K562 (cell line): ENCODE results near the gene ZNF865. TPM values are rescaled to one million over a fixed set of nuclear protein-coding genes. Genes with fewer than 3 reads are reported as not detected.

Experiments
- BCL6 ChIP-seq: fragments of 250-450 bp; sonication (Bioruptor Pico); IDR thresholded peaks from 2 replicates; pipeline ENCODE4 v1.4.0; 2020
- BMI1 ChIP-seq: fragments of 150-350 bp; IDR thresholded peaks from 2 replicates; pipeline ENCODE4 v1.6.1; 2014; ENCODE audit warnings: low read length
- CBX1 ChIP-seq: sonication (generic); IDR thresholded peaks from 2 replicates; pipeline ENCODE4 v1.6.1; 2016; ENCODE audit warnings: antibody characterized with exemption, low read depth, mild to moderate bottlenecking
- CCAR2 ChIP-seq: fragments of 200-400 bp; formaldehyde crosslinking; IDR thresholded peaks from 2 replicates; pipeline ENCODE4 v1.6.1; 2017; ENCODE audit warnings: mild to moderate bottlenecking, low read depth, low read length
- ELF1 ChIP-seq: fragments of 200-800 bp; sonication (Bioruptor generic); IDR thresholded peaks from 2 replicates; pipeline ENCODE4 v1.6.1; 2016; ENCODE audit warnings: missing genetic modification characterization, missing compliant biosample characterization
- MEF2A ChIP-seq: IDR thresholded peaks from 2 replicates; pipeline ENCODE4 v1.6.1; 2011; ENCODE audit warnings: low read depth, mild to moderate bottlenecking, low read length, moderate library complexity; ENCODE audit not compliant: control insufficient read depth
- POLR2G ChIP-seq: fragments of 200-400 bp; formaldehyde crosslinking; IDR thresholded peaks from 2 replicates; pipeline ENCODE4 v1.6.1; 2017; ENCODE audit warnings: low read depth, mild to moderate bottlenecking, antibody characterized with exemption, low read length, moderate library complexity
- RFX1 ChIP-seq: fragments of 450-650 bp; IDR thresholded peaks from 2 replicates; pipeline ENCODE4 v1.6.1; 2016; ENCODE audit warnings: mild to moderate bottlenecking, moderate library complexity
- ZBTB33 ChIP-seq: sonication (generic); formaldehyde crosslinking; IDR thresholded peaks from 2 replicates; pipeline ENCODE4 v1.8.1; 2023; ENCODE audit warnings: mild to moderate bottlenecking, missing genetic modification reagents
- ZFP30 ChIP-seq: fragments of 250-450 bp; sonication (Bioruptor Pico); IDR thresholded peaks from 2 replicates; pipeline ENCODE4 v1.8.0; 2022; ENCODE audit warnings: moderate library complexity, mild to moderate bottlenecking, inconsistent platforms, borderline replicate concordance
- ZNF436 ChIP-seq: fragments of 250-450, 450-650 bp; sonication (Bioruptor Pico); formaldehyde crosslinking; IDR thresholded peaks from 2 replicates; pipeline ENCODE4 v1.7.0; 2020; ENCODE audit warnings: mild to moderate bottlenecking
- polyA plus RNA-seq, 8 experiments: library from polyadenylated mRNA; depleted of rRNA in 4 of 8; stranded (reverse) in 5 of 8; unstranded in 3 of 8; fragments of >200 nt; fragmentation: Nextera tagmentation in 2 of 8; fragmentation: Illumina TruSeq in 1 of 8; extraction: Ambion mirVana in 2 of 8; extraction: Trizol in 1 of 8; gene quantifications; 2 replicates each; pipeline versions ENCODE4 v1.2.1 to v1.2.3, GENCODE V29; 2011 to 2014; ENCODE audit warnings: inconsistent platforms in 1 of 8, missing spikeins in 1 of 8
- total RNA-seq, 7 experiments: library from RNA; depleted of rRNA in 6 of 7; stranded (reverse); fragments of >200 nt in 6 of 7; fragmentation: Illumina TruSeq in 2 of 7; extraction: Trizol in 2 of 7; gene quantifications; 2 replicates each; pipeline versions ENCODE4 v1.2.1 to v1.2.3, GENCODE V29; 2011 to 2021; ENCODE audit warnings: low replicate concordance in 1 of 7
- TF ChIP-seq, protein P1 (sequence below), 2 experiments: fragments of 450-650 bp; formaldehyde crosslinking in 1 of 2; IDR thresholded peaks; 2 replicates each; pipeline versions ENCODE4 v1.4.0 to v1.6.1; 2014 to 2020; ENCODE audit warnings: mild to moderate bottlenecking in 2 of 2, borderline replicate concordance in 1 of 2, low read depth in 1 of 2
- TF ChIP-seq, protein P2 (sequence below): fragments of 450-650 bp; formaldehyde crosslinking; IDR thresholded peaks from 2 replicates; pipeline ENCODE4 v1.4.0; 2020; ENCODE audit warnings: mild to moderate bottlenecking, mixed read lengths

The ZNF865 gene
- total and polyA plus RNA-seq, 9 of the 15 experiments (the other 6 are each of a cell fraction or from before 2014, with no cell fraction given), result 0.40 to 18.8 (median 1.6) TPM; not detected in 2

GRCh38 chr19:55599842-55600661 is 5.4 kb upstream of the ZNF865 start, which contains the start of gene ZNF524 (continued):
- TF ChIP-seq, protein P1, sequence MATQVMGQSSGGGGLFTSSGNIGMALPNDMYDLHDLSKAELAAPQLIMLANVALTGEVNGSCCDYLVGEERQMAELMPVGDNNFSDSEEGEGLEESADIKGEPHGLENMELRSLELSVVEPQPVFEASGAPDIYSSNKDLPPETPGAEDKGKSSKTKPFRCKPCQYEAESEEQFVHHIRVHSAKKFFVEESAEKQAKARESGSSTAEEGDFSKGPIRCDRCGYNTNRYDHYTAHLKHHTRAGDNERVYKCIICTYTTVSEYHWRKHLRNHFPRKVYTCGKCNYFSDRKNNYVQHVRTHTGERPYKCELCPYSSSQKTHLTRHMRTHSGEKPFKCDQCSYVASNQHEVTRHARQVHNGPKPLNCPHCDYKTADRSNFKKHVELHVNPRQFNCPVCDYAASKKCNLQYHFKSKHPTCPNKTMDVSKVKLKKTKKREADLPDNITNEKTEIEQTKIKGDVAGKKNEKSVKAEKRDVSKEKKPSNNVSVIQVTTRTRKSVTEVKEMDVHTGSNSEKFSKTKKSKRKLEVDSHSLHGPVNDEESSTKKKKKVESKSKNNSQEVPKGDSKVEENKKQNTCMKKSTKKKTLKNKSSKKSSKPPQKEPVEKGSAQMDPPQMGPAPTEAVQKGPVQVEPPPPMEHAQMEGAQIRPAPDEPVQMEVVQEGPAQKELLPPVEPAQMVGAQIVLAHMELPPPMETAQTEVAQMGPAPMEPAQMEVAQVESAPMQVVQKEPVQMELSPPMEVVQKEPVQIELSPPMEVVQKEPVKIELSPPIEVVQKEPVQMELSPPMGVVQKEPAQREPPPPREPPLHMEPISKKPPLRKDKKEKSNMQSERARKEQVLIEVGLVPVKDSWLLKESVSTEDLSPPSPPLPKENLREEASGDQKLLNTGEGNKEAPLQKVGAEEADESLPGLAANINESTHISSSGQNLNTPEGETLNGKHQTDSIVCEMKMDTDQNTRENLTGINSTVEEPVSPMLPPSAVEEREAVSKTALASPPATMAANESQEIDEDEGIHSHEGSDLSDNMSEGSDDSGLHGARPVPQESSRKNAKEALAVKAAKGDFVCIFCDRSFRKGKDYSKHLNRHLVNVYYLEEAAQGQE (IDR thresholded peaks at IDR 0.05; ENCODE audit: borderline replicate concordance), result no peak
- TF ChIP-seq, protein P1 (CRISPR knock-in tag; IDR thresholded peaks at IDR 0.05; ENCODE audit: low read depth), result peak; percentile 70; the same call in 1 of the 2 replicates
- TF ChIP-seq CBX1 (peak; percentile 41; the same call in 1 of the 2 replicates), POLR2G (peak; percentile 81), RFX1 (no peak), ZNF436 (CRISPR knock-in tag) (no peak), CCAR2 (no peak), ELF1 (tag) (peak; percentile 56), ZFP30 (CRISPR knock-in tag) (no peak), BMI1 (no peak), ZBTB33 (CRISPR knock-in tag) (peak; percentile 46; the same call in 1 of the 2 replicates), MEF2A (no peak), BCL6 (CRISPR knock-in tag) (no peak)
- TF ChIP-seq, protein P2, sequence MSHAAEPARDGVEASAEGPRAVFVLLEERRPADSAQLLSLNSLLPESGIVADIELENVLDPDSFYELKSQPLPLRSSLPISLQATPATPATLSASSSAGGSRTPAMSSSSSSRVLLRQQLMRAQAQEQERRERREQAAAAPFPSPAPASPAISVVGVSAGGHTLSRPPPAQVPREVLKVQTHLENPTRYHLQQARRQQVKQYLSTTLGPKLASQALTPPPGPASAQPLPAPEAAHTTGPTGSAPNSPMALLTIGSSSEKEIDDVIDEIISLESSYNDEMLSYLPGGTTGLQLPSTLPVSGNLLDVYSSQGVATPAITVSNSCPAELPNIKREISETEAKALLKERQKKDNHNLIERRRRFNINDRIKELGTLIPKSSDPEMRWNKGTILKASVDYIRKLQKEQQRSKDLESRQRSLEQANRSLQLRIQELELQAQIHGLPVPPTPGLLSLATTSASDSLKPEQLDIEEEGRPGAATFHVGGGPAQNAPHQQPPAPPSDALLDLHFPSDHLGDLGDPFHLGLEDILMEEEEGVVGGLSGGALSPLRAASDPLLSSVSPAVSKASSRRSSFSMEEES (CRISPR knock-in tag), result no peak
